GM18499 (cell line): ENCODE data around the gene HSD17B11.
"Not testable (repeated sequence)": the region's sequence is repeated elsewhere in the genome, so short reads cannot be mapped to it uniquely, and the experiment has no call there.

ENCODE experiments used
- ATAC-seq: cut with Tn5 transposase; IDR thresholded peaks from one replicate; pipeline ENCODE4 v1.9.1; 2021; ENCODE audit warnings: moderate number of reproducible peaks; ENCODE audit not compliant: insufficient read depth, unreplicated experiment

Gene HSD17B11

GRCh38 chr4:87310691-87311335, 80.2 kb downstream of the HSD17B11 start:
- ATAC-seq, result no peak

DNA sequence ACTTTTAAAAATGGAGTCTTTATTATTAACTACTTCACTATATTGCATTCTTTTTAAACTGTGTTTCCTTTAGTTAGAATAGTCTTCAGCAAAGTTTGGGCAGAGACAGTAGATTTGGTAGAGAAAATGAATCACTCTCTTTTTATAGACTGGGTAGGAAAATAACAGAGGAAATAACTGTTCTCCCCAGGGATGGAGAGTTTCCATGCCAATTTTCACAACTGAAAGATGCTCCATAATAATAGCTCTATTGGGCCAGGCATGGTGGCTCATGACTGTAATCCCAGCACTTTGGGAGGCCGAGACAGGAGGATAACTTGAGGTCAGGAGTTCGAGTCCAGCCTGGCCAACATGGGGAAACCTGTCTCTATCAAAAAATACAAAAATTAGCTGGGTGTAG, 81.4 kb downstream of the HSD17B11 start:
- ATAC-seq, result no peak

DNA sequence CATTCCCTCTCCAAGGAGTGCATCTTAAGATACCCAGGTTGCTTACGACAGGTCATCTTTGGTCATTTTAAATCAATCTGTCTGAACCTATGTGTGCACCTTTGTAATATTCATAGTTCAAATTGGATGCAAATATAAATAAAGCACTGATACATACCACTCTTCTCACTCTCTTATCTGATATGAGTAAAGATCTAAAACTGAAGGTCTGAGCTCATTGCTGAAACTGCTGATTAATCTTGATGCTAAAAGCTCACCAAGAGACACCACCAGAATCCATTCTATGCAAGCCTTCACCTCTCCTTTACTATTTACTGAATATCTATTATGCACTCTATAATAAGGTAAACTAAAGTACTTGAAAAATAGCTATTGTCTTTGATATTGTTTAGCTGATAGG, 84.9 kb downstream of the HSD17B11 start:
- ATAC-seq, result no peak

GRCh38 chr4:87305562-87305961, 85.4 kb downstream of the HSD17B11 start:
- ATAC-seq, result no peak

DNA sequence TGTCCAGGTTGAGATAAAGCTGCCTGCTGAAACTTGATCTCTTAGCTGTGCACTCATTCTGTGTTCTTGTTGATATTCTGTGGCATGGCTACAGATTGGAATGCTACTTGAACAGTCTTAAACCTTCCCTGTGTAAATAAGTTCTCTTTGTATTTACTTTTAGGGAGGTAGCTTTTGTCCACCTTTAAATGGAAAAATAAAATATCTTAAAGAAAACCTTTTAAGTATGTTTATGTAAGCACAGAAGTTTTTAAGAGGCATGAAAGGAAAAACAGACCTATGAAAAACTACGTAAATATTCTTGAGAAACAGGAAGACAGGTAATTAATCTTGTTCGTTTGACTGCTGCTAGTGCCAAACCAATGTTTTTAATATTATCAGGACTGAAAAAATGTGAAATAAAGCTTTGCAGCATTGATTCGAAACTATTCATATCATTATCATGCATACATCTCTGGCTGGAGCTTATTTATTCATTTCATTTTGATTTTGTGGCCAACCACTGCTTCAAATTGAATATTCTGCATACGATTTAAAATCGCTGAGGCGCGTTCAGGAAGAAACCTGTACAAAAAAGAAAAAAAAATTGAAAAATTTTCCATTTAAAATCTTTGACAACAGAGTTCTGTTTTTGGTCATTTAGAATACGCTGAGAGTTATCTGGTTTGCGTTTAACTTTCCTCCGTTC, 86.1 kb downstream of the HSD17B11 start:
- ATAC-seq, result no peak

DNA sequence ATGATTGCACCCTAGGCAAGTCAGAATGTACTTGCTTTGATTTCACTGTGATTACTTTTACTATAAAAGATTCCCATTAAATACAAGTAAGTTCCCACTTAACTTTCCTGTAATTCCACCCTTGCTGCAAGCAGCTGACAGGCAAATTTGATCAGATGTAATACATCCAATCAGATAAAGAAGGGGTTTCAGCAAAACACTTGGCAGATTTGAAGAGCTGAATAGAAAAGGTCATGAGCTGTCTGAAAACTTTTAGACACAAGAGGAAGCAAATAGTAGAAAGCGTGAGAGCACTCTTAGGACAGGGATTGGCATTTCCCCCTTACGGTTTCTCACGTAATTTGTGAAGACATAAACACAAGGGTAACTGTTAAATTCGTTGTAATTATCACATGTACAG, 91.1 kb downstream of the HSD17B11 start:
- ATAC-seq, result no peak

DNA sequence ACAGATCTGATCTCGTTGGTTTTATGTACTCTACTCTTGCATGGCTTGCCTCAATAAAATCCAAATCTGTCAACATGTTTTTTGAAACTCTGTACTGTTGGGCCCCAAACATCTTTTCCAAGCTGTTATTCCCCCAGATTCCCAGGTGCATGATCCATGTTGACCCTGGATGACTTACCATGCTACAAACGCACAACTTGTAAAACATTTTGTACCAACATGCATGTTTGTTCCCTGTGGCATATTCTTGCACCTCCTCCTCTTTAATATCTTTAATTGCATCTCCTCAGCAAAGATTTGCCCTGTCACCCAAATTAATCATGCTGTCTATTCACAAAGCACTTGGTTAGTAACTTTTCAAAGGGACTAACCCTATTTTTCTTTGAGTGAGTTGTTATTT, 92.6 kb downstream of the HSD17B11 start:
- no peak for ATAC-seq

GRCh38 chr4:87294911-87295310, 96.1 kb downstream of the HSD17B11 start:
- not testable (repeated sequence) for ATAC-seq

- not testable (repeated sequence) for ATAC-seq
Measured at GRCh38 chr4:87293889-87294288, 97.1 kb downstream of the HSD17B11 start.

DNA sequence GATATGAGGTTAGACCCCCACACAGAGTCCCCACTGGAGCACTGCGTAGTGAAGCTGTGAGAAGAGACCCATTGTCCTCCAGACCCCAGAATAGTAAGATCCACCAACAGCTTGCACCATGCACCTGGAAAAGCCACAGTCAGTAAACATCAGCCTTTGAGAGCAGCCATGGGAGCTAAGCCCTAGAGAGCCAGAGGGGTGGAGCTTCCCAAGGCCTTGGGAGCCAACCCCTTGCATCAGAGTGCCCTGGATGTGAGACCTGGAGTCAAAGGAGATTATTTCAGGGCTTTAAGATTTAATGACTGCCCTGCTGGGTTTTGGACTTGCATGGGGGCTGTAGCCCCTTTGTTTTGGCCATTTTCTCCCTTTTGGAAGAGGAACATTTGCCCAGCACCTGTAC, 104.0 kb downstream of the HSD17B11 start:
- no peak for ATAC-seq
